RWPE2 (cell line): ENCODE data around the gene GNG14.

Experiments
- ATAC-seq: fragments of 200-7000 bp; cut with Tn5 transposase; 3 replicates; pipeline ENCODE4 v1.9.1; 2021; ENCODE audit warnings: low read depth
- DNase-seq: peaks from one replicate; pipeline ENCODE4 v3.0.0-alpha.2; 2020; ENCODE audit warnings: low spot score
- H3K27ac ChIP-seq: fragments of 450-650 bp; 2 replicates; pipeline ENCODE4 v1.5.1; 2017; ENCODE audit warnings: mild to moderate bottlenecking; ENCODE audit not compliant: poor library complexity, severe bottlenecking
- H3K27me3 ChIP-seq: fragments of 250-450 bp; sonication (Bioruptor Pico); 2 replicates; pipeline ENCODE4 v1.5.1; 2021; ENCODE audit warnings: mild to moderate bottlenecking, moderate library complexity; ENCODE audit not compliant: insufficient read depth, poor library complexity, severe bottlenecking
- H3K36me3 ChIP-seq: fragments of 250-450 bp; sonication (Bioruptor Pico); 2 replicates; pipeline ENCODE4 v1.5.1; 2020; ENCODE audit warnings: low read depth, mild to moderate bottlenecking, moderate library complexity
- H3K4me1 ChIP-seq: fragments of 250-450 bp; sonication (Bioruptor Pico); 2 replicates; pipeline ENCODE4 v1.5.1; 2021; ENCODE audit warnings: mild to moderate bottlenecking, moderate library complexity; ENCODE audit not compliant: insufficient read depth, poor library complexity, severe bottlenecking
- H3K4me3 ChIP-seq: fragments of 250-450 bp; sonication (Bioruptor Pico); 2 replicates; pipeline ENCODE4 v1.5.1; 2021; ENCODE audit warnings: mild to moderate bottlenecking, moderate library complexity; ENCODE audit not compliant: severe bottlenecking
- H3K9me3 ChIP-seq: fragments of 250-450 bp; sonication (Bioruptor Pico); 2 replicates; pipeline ENCODE4 v1.5.1; 2021; ENCODE audit warnings: mild to moderate bottlenecking, moderate library complexity; ENCODE audit not compliant: severe bottlenecking
- TF ChIP-seq, protein P1 (sequence below): fragments of 450-650 bp; IDR thresholded peaks from one replicate; pipeline ENCODE4 v1.5.1; 2017; ENCODE audit warnings: mild to moderate bottlenecking, moderate library complexity; ENCODE audit not compliant: poor library complexity, severe bottlenecking

GNG14 gene

DNA sequence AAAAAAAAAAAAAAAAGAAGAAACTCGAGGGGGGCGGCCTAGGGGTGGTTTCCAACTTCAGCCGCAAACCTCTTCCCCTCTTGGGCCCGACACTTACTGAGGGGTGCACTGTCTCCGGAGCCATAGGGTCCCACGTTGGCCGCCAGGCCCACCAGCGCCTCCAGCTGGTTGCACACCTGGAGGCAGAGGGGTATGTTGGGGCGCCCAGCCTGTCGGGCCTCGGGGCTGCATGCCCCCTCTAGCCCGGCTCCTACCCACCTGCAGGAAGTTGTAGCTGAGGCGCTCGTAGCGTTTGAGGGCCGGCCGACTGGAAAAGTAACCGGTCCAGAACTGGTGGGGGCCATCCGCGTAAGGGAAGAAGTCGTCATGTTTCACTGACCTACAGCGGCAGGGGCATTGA, 29.8 kb upstream of the GNG14 start:
- Histone ChIP-seq H3K27me3 (no peaks in the 10 kb centered on the region), H3K36me3 (peaks cover 17% of the 10 kb centered on the region), H3K4me1 (no peaks in the 10 kb centered on the region), H3K27ac (no peak overlapping the region), H3K4me3 (no peak overlapping the region), H3K9me3 (no peaks in the 10 kb centered on the region)
- TF ChIP-seq, protein P1, sequence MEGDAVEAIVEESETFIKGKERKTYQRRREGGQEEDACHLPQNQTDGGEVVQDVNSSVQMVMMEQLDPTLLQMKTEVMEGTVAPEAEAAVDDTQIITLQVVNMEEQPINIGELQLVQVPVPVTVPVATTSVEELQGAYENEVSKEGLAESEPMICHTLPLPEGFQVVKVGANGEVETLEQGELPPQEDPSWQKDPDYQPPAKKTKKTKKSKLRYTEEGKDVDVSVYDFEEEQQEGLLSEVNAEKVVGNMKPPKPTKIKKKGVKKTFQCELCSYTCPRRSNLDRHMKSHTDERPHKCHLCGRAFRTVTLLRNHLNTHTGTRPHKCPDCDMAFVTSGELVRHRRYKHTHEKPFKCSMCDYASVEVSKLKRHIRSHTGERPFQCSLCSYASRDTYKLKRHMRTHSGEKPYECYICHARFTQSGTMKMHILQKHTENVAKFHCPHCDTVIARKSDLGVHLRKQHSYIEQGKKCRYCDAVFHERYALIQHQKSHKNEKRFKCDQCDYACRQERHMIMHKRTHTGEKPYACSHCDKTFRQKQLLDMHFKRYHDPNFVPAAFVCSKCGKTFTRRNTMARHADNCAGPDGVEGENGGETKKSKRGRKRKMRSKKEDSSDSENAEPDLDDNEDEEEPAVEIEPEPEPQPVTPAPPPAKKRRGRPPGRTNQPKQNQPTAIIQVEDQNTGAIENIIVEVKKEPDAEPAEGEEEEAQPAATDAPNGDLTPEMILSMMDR: no peak
- no peak for DNase-seq
- no peak for ATAC-seq

DNA sequence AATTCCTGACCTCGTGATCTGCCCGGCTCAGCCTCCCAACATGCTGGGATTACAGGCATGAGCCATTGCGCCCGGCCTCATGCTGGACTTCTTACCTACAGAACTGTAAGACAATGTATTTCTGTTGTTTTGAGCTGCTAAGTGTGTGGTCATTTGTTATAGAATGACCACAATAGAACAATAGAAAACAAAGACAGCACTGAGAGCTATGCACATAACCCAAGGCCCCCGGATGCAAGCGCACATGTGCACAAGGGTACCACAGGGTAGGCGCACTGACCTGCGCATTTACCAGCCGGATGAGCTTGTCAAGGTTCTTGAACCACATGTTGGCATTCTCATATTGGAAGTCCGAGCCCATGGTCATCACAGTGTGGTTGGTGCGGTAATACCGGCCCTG, 26.8 kb upstream of the GNG14 start:
- H3K36me3 ChIP-seq: peaks cover 28% of the 10 kb centered on the region
- DNase-seq (no peak), ATAC-seq (no peak)
- TF ChIP-seq, protein P1: no peak
- no peak overlapping the region for H3K4me3 ChIP-seq
- H3K4me1 ChIP-seq: no peaks in the 10 kb centered on the region
- H3K27ac ChIP-seq: no peak overlapping the region
- no peaks in the 10 kb centered on the region for H3K27me3 ChIP-seq
- no peaks in the 10 kb centered on the region for H3K9me3 ChIP-seq

DNA sequence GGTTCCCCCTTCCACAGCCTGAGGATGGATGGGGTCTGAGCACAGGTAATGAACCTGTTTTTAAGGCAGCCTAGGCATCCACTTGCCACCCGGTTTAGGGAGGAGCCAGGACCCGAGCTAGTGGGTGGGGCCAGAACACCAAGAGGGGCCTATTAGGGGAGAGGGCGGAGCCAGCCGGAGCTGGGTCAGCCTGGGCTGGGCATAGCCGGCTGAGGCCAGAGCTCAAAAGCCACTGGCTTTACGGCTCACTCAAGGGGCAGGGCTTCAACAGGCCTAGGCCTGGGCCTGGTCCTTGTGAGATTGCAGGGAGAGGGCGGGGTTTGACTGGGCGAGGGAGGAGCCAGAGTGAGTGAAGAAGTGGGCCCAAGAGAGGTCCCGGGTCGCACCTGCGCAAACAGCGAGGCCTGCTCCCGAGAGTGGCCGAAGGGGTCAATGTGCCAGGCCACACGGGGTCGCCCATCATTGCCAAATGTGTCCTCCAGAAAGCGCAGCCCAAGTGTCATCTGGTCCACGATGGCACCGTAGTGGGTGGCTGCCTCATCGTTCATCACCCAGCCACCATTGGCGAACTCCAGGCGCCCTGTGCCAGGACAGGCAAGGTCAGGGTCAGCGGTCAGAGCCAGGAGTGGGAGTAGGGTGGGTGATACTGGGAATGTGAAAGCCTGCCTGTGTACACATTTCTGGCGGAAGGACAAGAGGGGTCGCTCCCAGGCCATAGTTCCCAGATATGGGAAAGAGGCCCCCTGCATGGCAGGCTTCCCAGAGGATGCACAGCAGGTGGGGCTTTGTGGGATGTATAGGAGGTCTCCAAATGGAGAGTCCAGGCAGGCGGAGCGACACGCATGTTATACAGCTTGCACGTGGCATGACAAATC, 23.2 kb upstream of the GNG14 start:
- Histone ChIP-seq H3K4me3 (no peak overlapping the region), H3K4me1 (no peaks in the 10 kb centered on the region), H3K9me3 (no peaks in the 10 kb centered on the region), H3K27ac (no peak overlapping the region), H3K36me3 (peaks cover 25% of the 10 kb centered on the region), H3K27me3 (no peaks in the 10 kb centered on the region)
- DNase-seq: no peak
- TF ChIP-seq, protein P1: no peak
- ATAC-seq: no peak

DNA sequence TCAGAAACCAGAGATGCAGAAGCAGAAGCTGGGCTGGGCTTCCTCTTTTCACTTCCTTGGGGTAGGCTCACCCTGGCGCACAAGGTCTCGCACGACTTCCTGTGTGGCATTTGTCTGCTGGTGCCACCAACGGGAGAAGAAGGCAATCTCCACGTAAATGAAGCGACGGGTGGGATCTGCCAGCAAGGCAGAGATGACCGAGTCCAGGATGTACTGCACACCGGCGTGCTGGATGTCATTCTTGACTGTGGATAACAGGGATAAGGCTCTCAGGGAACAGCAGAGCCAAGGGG, 22.6 kb upstream of the GNG14 start:
- peaks cover 25% of the 10 kb centered on the region for H3K36me3 ChIP-seq
- H3K4me1 ChIP-seq: no peaks in the 10 kb centered on the region
- no peaks in the 10 kb centered on the region for H3K9me3 ChIP-seq
- DNase-seq: no peak
- TF ChIP-seq, protein P1: no peak
- no peak overlapping the region for H3K27ac ChIP-seq
- no peak for ATAC-seq
- H3K4me3 ChIP-seq: no peak overlapping the region
- H3K27me3 ChIP-seq: no peaks in the 10 kb centered on the region

DNA sequence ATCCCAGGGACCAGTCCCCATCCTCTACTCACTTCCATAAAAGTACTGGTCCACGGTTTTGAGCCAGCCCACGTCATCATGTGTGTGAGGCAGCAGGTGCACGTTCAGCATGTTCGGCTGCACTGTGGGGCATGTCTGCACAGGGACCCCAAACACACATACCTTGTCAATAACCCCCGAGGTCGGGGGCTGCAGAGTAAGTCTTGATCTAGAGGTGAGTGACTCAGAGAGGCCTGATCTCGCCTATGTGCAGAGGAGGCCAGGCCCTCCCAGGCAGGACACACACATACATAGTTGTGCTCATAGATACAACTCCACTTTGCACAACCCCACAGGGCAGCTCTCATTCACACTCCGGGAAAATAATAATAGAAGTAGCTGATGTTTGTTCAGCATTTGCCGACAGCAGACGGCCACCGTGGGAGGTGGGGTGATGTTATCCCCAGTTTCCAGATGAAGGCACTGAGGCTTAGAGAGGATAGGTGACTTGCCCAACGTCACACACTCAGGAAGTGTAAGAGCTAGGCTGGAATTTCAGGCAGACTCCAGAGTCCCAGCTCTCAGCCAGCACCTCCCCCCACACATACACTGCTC, 22.0 kb upstream of the GNG14 start:
- H3K4me3 ChIP-seq: peak overlapping the region; percentile 77
- ATAC-seq (no peak; the same call in 2 of the 3 replicates), DNase-seq (no peak)
- H3K27ac ChIP-seq: no peak overlapping the region
- H3K4me1 ChIP-seq: no peaks in the 10 kb centered on the region
- TF ChIP-seq, protein P1: no peak
- H3K36me3 ChIP-seq: peaks cover 25% of the 10 kb centered on the region
- H3K9me3 ChIP-seq: no peaks in the 10 kb centered on the region
- no peaks in the 10 kb centered on the region for H3K27me3 ChIP-seq
